NOMO-1 treated with DMSO at 0.1 percent for 48 hours (cell line): Measurements from ENCODE around the gene SYNGR3.

ENCODE experiments used
- DNase-seq: peaks from one replicate; lab custom pipeline; 2025; ENCODE audit not compliant: unreplicated experiment; lab: John Stamatoyannopoulos, UW

Gene SYNGR3

GRCh38 chr16:2039274-2040031, 49.7 kb downstream of the SYNGR3 start:
- DNase-seq = no peak

DNA sequence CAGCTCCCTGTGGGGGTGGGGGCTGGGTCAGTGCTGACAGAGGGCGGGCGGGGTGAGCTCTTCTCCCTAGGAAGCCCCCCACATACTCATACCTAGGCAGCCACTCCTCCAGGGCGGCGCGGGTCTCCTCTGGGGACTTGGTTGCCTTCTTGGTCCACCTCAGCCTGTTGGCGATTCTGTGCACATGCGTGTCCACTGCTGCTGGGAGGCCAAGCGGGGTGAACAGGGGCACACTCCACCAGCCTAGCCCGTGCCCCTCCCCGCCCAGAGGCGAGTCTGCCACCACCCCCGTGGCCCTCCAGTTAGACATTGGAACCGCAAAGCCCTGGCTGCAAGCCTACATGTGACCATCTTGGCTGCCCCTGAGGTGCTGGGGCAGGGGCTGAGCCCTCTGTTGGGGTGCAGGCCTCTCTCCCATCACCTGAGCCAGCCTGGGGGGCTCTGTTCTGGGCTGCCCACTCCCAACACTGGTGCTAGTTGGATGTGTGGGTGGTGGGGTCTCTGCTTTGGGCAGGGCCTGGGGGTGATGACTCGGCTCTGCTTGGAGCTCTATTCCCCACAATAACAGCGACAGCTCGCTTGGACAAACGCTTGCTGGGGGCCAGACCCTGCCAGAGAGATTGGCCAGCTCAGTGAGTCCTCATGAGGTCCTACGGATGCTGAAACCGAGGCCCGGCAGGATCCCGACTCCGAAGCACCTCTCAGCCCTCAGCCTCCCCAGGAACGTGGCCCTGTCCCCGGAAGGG, 50.4 kb downstream of the SYNGR3 start:
- DNase-seq = no peak

GRCh38 chr16:2040787-2041522, 51.2 kb downstream of the SYNGR3 start:
- DNase-seq = no peak

DNA sequence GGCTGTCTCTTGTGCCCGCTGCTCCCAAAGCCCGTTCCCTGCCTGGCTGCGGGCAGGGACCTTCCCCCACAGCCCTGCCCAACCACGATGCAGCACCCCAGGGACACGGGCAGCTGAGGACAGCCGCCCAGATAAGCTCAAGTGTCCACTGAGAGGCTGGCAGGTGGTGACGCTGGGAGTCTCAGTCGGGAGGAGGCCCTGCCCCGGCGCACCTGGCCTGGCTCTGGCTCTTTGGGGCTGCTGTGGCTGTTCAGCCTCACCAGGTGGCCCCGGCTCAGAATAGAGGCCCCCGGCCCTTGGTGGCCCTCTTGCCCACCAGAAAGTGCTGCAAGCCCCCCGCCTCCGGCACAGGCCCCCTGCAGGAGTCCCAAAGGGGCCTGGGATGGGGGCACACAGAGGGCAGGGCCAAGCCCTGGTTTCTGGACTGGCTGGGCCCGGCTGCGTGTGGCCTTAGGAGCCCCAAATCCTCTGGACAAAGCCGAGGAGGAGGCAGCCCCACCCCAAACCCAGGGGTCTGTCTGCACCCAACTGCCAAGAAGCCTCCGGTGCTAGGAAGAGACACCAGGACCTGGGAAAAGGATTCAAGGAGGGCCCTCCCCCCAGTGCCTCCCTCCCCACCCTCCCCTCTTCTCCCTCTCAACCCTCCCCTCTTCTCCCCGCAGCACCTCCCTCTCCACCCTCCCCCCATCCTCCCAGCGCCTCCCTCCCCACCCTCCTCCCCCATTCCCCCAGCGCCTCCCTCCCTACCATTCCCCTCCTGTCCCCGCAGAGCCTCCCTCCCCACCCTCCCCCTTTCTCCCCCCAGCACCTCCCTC, 52.6 kb downstream of the SYNGR3 start:
- DNase-seq = no peak

GRCh38 chr16:2042986-2043666, 53.4 kb downstream of the SYNGR3 start:
- no peak for DNase-seq
